ENCODE results near the gene DDB1.
A peak's percentile ranks its signal among the peaks of the same experiment; 100 is the strongest.
"Not testable (repeated sequence)": the region's sequence is repeated elsewhere in the genome, so short reads cannot be mapped to it uniquely, and the experiment has no call there.

The DDB1 gene

DNA sequence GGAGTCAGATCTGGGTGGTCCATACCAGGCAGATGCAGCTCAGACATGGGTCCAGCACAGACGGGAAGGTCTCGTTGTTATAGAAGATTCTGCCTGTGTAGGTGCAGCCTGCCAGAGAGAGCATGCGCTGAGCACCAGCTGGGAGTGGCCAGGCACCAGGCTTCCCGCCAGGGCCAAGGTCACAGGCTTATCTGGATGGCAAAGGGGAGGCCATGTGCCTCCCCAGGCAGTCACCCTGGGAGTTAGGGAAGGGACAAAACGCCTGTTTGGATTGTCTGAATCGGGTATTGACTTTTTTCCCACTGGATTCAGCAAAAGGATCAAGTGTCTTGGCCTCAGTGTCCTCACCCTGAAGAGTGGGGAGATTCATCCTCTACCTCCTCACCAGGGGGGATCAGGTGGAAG is 65.5 kb downstream of the DDB1 start:
- no peak for DNase-seq

DNA sequence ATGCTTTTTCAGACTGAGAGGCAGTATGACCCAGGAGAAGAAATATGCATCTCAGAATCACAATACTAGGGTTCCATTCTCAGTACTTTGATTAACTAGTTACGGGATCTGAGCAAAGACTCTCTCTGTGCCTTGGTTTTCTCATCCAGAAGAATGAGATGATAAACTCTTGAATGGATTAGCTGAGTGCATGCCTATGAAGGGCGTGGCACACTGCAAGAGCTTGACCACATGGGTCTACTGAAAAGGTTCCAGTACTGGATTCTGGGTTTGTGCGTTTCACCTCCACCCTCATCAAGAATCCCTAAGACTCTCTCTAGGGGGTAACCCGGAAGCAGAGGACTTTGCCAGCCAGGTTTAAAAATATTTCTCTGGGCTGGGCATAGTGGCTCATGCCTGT is 66.3 kb downstream of the DDB1 start:
- DNase-seq = no peak

DNA sequence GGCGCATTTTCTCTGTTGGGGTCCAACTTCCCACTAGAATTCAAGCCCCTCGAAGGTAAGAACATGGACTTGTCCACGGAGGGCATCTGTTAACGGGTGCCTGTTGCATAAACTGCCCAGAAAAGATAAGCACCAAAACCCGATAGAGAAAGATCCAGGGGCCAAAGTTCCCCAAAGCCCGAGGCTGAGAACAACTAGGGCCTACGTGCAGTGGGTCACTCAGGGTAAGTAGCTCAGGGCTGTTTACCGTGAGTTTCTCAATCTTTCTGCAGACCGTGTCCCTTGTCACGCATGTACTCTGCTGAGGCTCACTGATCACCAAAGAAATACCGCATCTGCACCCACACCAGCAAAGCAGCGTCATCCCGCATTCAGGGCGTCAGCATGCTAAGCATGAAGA is 67.5 kb downstream of the DDB1 start:
- DNase-seq = no peak

DNA sequence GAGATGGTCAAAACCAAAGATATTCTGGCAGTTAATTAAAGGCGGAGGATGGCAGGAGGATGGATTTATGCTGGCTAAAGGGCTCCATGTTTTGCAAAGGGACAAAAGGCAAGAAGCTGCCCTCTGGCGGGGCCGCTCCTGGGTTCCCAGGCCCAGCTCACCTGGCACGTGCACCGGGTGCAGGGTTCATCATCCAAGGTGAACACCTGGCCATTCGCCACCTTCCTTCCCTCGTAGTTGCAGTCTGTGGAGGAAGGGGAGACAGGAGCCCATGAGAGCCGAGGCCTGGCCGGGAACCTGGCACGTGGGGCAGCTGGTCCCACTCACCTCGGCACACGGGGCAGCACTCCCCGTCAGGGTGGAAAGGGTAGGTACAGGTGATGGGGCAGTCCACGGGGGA is 68.1 kb downstream of the DDB1 start:
- DNase-seq = no peak

DNA sequence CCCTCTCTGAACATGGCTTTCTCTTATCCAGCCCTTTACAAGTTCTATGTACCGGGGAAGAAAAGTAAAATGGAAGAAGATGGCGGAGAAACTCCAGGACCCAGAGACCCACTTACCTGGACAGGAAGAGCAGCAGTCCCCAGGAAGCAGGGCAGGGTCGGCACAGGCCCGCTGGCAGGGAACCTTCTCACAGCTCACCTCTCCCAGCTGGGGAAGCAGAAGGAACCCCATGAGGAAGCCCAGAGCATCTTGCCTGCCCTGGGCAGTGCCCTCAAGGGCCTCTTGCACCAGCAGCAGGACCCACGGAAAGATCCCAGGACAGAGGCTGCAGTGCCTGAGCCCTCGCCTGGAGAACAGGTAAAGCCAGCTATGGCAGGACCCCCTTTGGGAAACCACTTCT is 68.5 kb downstream of the DDB1 start:
- DNase-seq = no peak

DNA sequence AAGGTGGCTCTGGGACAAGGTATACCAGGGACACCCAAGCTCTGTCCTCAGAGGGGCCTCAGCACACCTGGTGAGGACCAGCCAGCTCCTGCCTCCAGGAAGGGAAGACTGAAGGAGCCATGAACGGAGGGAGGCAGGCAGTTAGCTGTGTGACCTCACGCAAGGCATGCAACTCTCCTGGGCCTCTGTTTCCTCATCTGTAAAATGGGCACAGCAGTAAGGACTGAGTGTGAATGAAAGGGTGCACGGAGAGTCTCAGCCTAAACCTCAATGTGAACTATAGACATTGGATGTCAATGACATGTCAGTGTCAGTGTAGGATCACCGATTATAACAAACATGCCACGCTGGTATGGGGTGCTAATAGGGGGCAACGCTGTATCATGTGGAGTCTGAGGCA is 73.5 kb downstream of the DDB1 start:
- DNase-seq = no peak

DNA sequence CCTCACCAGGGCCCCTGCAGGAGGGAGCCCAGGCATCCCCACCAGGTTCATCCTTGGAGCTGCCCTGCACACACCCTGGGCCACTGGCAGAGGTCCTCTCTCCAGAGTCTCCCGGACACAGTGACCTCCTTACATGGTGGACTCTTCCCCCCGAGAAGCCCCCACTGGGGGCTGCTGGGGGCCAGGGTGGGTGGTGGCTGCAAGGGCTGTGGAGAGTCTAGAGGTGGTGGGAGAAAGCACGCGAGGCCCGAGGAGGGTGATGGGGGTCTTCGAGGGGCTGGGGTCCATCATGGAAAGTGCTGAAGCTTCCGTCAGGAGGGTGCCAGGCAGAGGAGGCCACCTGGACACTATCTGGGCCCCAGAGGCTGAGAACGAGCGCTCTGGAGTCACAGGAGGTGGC is 74.4 kb downstream of the DDB1 start:
- DNase-seq = no peak

DNA sequence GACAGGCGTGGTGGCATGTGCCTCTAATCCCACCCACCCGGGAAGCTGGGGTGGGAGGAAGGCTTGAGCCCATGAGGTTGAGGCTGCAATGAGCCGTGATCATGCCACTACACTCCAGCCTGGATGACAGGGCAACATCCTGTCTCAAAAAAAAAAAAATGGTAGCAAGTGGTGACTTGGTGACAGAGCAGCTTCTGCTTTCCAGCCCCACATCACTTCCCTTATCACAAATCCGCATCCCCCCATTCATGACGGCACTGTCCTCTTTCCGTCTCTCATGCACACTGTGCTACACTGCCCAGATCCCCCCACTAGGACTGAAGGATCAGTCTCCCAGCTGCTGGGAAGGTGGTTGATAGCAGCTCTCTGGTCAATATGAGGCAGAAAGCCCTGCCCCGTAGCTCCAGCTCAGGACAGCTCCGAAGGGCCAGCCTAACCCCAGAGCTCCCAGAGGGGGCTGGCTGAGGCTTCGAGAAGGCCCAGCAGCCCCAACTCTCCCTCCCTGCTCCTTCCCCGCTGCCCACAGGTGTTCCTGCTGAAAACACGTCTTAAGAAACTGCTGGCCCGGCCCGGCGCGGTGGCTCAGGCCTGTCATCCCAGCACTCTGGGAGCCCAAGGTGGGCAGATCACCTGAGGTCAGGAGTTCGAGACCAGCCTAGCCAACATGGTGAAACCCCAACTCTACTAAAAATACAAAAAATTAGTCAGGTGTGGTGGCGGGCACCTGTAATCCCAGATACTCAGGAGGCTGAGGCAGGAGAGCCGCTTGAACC is 76.0 kb downstream of the DDB1 start:
- no peak for DNase-seq

DNA sequence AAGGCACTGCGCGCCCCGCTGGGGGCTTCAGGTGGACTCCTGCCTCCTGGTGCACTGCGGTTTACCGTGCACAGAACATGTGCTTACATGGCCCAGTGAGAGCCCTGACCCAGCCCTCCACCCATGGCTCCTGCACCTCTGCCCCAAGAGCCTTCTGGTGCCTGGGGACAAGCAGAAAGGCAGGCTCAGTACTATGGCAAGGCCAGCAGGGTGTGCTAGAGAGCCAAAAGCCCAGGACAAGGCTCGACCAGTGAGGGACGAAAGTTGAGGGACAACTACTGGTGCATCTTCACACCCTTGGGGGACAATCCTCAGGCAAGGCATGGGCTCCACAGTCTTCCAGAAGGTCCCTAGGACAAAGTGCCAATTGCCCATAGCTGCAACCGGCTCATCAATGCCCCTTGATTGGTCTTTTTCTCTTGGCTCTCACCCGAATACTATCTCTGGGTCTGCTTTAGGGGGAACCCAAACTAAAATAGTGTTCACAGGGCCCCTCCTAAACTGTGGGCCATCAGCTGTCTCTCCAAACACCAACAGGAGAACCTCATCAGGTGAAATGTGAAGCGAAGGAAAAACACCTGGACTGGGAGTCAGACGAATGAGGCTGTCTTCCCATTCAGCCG is 78.4 kb downstream of the DDB1 start:
- peak; percentile 63 for DNase-seq

DNA sequence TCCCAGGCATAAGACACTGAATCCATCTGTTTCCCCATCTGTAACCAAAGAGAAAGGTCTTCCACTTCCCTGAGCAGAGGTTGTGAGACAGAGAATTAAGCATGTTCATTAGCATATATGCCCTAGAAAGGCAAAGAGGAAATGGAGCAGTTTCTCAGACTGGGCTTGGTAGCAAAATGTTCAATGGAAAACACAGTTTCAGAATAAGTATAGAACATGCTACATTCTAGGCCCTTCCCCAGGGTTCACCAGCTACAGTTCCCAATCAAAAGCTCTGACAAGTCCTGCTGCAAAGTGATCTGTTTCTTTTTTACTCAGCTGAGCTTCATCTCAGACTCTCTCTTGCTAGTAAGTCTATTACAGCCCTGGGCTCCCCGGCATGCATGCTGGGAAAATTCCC is 80.6 kb downstream of the DDB1 start:
- DNase-seq = not testable (repeated sequence)

DNA sequence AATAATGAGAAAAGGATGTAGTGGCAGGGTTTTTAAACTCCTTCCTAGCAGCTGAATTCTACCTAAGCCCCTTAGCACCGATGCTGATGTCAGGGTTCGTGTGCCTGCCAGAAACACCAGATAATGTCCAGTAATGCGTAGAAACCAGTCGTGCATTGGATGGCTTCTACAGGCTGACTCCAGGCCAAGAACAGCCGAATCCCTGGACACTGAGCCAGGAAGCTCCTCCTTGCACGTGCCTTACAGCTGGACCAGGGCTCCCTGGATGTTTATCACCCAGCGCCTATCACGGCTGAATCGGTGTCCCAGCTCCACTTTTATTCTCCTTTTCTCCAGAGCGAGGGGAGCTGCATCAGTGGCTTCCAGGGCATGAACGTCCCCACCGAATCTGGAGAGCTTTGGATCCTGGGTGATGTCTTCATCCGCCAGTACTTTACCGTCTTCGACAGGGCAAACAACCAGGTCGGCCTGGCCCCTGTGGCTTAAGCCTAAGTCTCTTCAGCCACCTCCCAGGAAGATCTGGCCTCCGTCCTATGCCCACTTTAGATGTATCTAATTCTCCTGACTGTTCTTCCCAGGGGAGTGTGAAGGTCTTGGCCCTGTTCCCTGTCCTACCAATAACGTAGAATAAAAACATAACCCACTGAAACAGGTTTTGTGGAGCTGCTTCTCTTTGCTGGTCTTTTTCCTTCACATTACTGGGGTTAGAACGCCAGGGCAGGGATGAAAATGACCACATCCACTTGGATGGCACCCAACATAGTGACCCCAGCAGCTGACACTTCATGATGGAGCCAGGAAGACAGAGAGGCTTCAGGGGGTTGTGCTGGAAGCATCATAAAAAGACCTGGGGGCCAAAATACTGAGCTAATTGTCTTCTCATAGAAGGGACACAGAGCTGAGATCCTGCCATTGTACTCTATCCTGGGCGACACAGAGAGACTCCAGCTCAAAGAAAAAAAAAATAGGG is 81.8 kb downstream of the DDB1 start:
- DNase-seq = not testable (repeated sequence)
